ENCODE measurements around the gene RPSA. TPM values are rescaled to one million over a fixed set of nuclear protein-coding genes. Genes with fewer than 3 reads are reported as not detected.
"Not testable (repeated sequence)": the region's sequence is repeated elsewhere in the genome, so short reads cannot be mapped to it uniquely, and the experiment has no call there.

The RPSA gene
- total RNA-seq, 1 donor from 2014 or later: 1,385 TPM

GRCh38 chr3:39390181-39390580 is 16.3 kb upstream of the RPSA start:
- ATAC-seq: no peak

- ATAC-seq: no peak
These were observed 9.8 kb upstream of the RPSA start for GRCh38 chr3:39396690-39397089.

- ATAC-seq: peak; percentile 62
These were observed 7.8 kb upstream of the RPSA start for GRCh38 chr3:39398700-39399099.

GRCh38 chr3:39401983-39402382 is 4.5 kb upstream of the RPSA start:
- no peak for ATAC-seq

- ATAC-seq: no peak
These were observed 1.4 kb upstream of the RPSA start for GRCh38 chr3:39404943-39405686.

GRCh38 chr3:39405687-39406367 is 693 bp upstream of the RPSA start:
- ATAC-seq: no peak

- ATAC-seq: no peak
These were observed 724 bp downstream of the RPSA start for GRCh38 chr3:39407259-39407629.

GRCh38 chr3:39407773-39408492 is 1.4 kb downstream of the RPSA start:
- ATAC-seq: no peak

GRCh38 chr3:39408493-39409372 is 2.2 kb downstream of the RPSA start:
- ATAC-seq: no peak

GRCh38 chr3:39409514-39410136 is 3.1 kb downstream of the RPSA start:
- no peak for ATAC-seq

- no peak for ATAC-seq
These were observed 4.4 kb downstream of the RPSA start for GRCh38 chr3:39410893-39411292.

GRCh38 chr3:39412668-39413260 is 6.2 kb downstream of the RPSA start:
- ATAC-seq: peak; percentile 17

- ATAC-seq: no peak
These were observed 7.3 kb downstream of the RPSA start for GRCh38 chr3:39413691-39414420.

GRCh38 chr3:39414421-39414907 is 7.9 kb downstream of the RPSA start:
- peak; percentile 58 for ATAC-seq

- not testable (repeated sequence) for ATAC-seq
These were observed 8.8 kb downstream of the RPSA start for GRCh38 chr3:39415302-39415701.

- ATAC-seq: peak; percentile 21
These were observed 9.5 kb downstream of the RPSA start for GRCh38 chr3:39415983-39416382.

GRCh38 chr3:39416998-39417397 is 10.5 kb downstream of the RPSA start:
- ATAC-seq: not testable (repeated sequence)

- ATAC-seq: not testable (repeated sequence)
These were observed 12.2 kb downstream of the RPSA start for GRCh38 chr3:39418556-39419225.

- ATAC-seq: peak; percentile 70
These were observed 13.3 kb downstream of the RPSA start for GRCh38 chr3:39419742-39420315.

- no peak for ATAC-seq
These were observed 14.0 kb downstream of the RPSA start for GRCh38 chr3:39420543-39420942.
